GM04504 (cell line): Measurements from ENCODE around the gene ADAP1.
"Not testable (repeated sequence)": the region's sequence is repeated elsewhere in the genome, so short reads cannot be mapped to it uniquely, and the experiment has no call there.

ENCODE experiments used
- DNase-seq: peaks from one replicate; pipeline ENCODE4 v3.0.0-alpha.2; 2012; ENCODE audit warnings: low read depth

ADAP1 gene

GRCh38 chr7:938546-939185 lies 15.8 kb downstream of the ADAP1 start:
- DNase-seq = no peak

GRCh38 chr7:937856-938484 lies 16.5 kb downstream of the ADAP1 start:
- no peak for DNase-seq

- no peak for DNase-seq
These were observed 18.0 kb downstream of the ADAP1 start for GRCh38 chr7:936386-937054.

GRCh38 chr7:935874-936385 lies 18.6 kb downstream of the ADAP1 start:
- no peak for DNase-seq

GRCh38 chr7:935164-935873 lies 19.2 kb downstream of the ADAP1 start:
- no peak for DNase-seq

- DNase-seq = no peak
These were observed 19.9 kb downstream of the ADAP1 start for GRCh38 chr7:934469-935163.

- DNase-seq = no peak
These were observed 21.9 kb downstream of the ADAP1 start for GRCh38 chr7:932651-932975.

GRCh38 chr7:931871-932650 lies 22.4 kb downstream of the ADAP1 start:
- DNase-seq = no peak

GRCh38 chr7:930975-931758 lies 23.3 kb downstream of the ADAP1 start:
- no peak for DNase-seq

- no peak for DNase-seq
These were observed 25.2 kb downstream of the ADAP1 start for GRCh38 chr7:929311-929711.

- DNase-seq = no peak
These were observed 27.3 kb downstream of the ADAP1 start for GRCh38 chr7:927031-927671.

- DNase-seq = no peak
These were observed 28.1 kb downstream of the ADAP1 start for GRCh38 chr7:926061-927030.

GRCh38 chr7:925601-926000 lies 28.9 kb downstream of the ADAP1 start:
- DNase-seq = no peak

GRCh38 chr7:924541-925231 lies 29.8 kb downstream of the ADAP1 start:
- DNase-seq = no peak

- DNase-seq = not testable (repeated sequence)
These were observed 30.4 kb downstream of the ADAP1 start for GRCh38 chr7:924042-924441.

GRCh38 chr7:923108-924041 lies 31.1 kb downstream of the ADAP1 start:
- no peak for DNase-seq
